Hematopoietic multipotent progenitor cell treated with erythropoietin and hydrocortisone succinate and interleukin-3 and kit ligand, for 6 days (in vitro differentiated cells): Measurements from ENCODE around the gene PACSIN3.
A peak's percentile ranks its signal among the peaks of the same experiment; 100 is the strongest.
"Not testable (repeated sequence)": the region's sequence is repeated elsewhere in the genome, so short reads cannot be mapped to it uniquely, and the experiment has no call there.

Source experiments
- DNase-seq: peaks from one replicate; pipeline ENCODE4 v3.0.0-alpha.2; 2015

Gene PACSIN3

DNA sequence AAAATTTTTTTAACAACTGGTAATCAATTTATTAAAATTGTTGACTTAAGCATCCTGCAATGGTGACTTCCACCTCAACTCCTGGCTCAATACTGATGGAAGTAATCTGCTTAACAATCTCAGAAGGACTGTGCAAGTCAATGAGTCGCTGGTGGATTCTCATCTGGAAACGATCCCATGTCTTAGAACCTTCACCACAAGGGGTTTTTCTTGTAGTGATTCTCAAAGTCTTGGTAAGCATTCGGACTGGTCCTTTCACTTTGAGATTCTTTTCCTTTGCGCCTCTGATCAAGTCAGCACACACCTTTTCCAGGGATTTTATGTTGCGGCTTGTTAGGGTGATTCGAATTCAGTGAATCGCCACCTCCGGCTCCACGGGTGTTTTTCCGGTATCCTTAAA, 4.9 kb upstream of the PACSIN3 start:
- not testable (repeated sequence) for DNase-seq

DNA sequence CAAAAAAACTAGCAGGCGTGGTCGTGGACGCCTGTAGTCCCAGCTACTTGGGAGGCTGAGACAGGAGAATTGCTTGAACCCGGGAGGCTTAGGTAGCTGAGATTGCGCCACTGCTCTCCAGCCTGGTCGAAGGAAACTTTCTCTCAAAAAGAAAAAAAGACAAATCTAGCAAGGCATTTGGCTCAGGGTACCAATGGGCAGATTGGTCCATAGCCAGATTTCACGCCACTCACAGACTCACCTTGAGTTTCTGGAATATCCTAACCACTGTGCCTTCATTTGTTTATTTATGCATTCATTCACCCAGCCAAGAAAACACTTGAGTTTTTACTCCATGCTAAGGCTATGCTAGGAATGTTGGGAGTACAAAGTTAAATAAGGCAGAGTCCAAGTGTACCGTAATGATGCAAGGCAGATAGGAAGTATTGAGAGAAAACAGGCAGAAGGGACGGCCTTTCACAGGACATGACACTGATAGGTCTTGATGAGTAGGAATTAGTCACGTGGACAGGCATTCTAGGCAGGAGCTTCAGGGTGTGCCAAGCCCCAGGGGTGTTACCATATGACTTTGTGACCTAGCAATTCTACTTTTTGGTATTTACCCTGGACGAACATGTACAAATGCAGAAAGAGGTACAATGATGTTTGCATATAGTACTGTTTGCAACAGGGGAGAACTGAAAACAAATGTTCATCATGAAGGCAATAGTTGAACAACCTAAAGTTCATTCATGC, 3.0 kb upstream of the PACSIN3 start:
- no peak for DNase-seq

- no peak for DNase-seq
Observed at GRCh38 chr11:47188259-47188658, 2.0 kb upstream of the PACSIN3 start.

GRCh38 chr11:47187723-47188122, 1.5 kb upstream of the PACSIN3 start:
- DNase-seq: no peak

DNA sequence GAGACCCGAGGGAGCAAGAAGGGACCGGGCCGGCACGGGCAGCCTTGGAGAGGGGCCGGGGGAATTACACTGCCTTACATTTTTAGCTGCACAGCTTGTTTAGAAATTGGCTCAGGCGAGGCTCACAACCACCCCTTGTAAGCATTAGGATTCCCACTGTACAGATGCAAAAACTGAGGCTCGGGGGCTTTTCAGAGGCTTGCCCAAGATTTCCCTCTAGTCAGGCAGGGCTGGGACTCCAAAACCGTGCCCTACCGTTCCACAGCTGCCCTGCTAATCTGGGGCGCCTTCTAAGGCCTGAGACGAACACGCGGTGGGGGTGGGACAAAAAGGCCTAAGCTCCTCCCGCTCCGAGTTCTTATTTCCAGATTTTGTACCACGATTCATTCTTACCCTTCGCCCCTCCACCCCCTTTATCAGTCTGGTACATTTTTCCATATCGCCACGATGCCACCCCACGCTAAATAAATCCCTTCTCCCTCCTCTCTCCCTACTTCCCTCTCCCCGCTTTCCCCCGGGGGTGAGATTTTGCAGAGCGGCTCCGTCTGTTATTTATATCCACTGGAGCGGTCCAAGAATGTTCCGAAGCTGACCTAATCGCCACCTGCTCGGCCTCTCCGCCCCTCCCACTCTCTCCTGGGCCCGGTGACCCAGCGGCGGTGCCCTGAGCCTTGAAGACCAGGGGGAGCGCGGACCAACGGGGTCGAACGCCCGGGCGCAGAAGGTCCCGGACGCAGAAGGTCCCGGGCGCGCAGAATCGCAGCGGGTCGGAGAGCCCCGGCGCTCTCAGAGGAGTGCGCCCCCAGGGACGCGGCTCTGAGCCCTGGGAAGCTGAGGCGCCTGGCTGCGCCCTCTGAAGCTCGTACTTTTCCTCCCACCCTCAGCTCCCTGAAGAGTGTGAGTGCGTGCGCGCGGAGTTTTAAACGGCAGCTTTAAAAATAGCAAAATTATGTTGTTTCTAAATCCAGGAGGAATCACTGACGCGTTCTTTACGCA, 764 bp upstream of the PACSIN3 start:
- DNase-seq: peak; percentile 65

GRCh38 chr11:47185305-47186075, 744 bp downstream of the PACSIN3 start:
- DNase-seq: no peak

DNA sequence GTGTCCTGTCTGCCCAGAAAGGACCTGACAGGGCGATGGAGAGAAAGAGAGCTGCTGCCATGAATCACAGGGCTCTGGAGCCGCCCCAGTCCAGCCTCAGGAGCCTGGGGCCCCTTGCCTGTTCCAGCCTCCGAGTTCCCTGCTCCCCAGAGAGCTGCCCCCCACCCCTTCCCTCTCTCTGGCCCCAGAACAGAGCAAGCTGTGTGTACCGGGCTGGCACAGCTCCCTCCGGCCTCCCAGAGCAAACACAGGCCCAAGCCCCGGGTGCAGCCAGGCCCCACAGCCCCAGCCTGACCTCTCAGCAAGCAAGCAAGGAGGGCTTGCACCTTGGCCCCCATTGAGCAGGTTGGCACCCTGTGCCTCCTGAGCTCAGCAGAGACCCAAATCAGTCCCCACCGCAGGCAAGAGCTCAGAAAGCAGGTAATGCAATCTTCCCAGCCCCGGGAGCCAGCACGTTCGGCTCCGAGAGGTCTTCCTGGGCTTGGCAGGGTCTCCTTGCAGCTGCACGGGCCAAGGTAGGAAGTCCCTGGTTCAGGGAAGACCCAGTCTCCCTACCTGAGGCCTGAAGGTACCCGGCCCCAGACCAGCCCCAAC, 1.4 kb downstream of the PACSIN3 start:
- DNase-seq: no peak

- DNase-seq: no peak
Observed at GRCh38 chr11:47183969-47184368, 2.3 kb downstream of the PACSIN3 start.

DNA sequence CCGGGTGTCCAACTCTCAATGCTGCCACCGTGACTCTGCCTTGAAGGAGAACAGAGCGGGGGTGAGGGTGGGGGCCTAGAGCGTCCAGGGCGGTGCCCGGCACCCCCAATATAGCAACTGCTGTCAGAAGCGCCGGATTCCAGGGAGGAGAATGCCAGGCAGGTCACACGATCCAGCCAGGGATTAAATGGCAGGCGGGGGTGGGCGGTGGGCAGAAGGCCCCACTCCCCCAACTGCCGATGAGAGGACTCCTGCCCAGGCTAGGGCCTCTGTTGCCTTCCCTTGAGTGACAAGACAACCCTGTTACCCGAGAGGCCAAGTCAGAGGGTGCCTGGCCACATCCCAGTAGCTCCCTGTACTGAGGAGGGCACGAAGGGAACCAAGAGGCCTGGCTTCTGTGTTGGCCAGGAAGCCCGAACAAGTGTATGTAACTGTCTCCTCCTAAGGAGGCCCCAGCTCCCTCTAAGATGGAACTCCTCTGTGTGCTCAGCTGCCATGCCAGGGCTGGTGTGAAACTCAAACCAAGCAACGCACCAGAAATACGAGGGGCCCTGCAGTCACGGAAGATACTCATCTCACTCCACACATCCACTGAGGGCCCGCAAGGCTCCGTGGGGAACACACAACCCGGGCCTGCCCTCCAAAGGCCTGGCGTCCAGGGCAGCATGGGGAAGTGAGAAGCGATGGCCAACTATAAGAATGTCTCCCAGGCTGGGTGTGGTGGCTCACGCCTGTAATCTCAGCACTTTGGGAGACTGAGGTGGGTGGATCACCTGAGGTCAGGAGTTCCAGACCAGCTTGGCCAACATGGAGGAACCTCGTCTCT, 3.0 kb downstream of the PACSIN3 start:
- no peak for DNase-seq

DNA sequence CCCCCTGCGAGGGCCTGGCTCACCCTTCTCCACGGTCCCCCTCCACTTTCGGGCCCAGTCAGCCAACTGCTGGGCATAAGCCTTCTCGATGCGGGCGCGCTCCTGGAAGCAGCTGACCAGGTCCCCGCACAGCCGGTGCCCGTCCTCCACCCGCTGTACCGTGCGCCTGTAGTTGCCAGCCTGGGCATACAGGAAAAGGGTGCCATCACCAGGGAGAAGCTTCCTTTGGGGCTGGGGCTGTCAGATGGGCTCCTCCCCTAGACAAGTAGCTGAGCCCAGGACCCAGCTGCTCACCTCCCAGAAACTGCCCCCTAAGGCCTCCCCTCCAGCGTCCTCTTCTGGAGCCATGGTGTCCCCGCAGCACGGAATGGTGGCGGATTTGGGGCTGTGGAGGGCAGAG, 3.9 kb downstream of the PACSIN3 start:
- no peak for DNase-seq

DNA sequence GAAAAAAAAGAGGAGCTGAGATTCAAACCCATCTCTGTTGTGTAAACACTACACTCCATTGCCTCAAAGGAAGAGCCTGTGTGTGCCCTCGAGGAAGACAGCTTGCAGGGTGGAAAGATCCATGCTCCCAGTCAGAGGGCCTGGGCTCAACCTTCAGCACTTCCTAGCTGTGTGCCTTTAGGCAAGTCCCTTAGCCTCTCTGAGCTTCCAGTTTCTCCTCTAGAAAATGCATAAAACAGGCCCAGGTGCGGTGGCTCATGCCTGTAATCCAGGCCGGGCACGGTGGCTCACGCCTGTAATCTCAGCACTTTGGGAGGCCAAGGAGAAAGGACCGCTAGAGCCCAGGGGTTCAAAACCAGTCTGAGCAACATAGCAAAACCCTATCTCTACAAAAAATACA, 5.0 kb downstream of the PACSIN3 start:
- no peak for DNase-seq

- DNase-seq: no peak
Observed at GRCh38 chr11:47180006-47180787, 6.0 kb downstream of the PACSIN3 start.

GRCh38 chr11:47179655-47179991, 6.6 kb downstream of the PACSIN3 start:
- DNase-seq: peak; percentile 83

- no peak for DNase-seq
Observed at GRCh38 chr11:47178737-47179654, 7.2 kb downstream of the PACSIN3 start.

GRCh38 chr11:47178316-47178715, 7.9 kb downstream of the PACSIN3 start:
- no peak for DNase-seq

- no peak for DNase-seq
Observed at GRCh38 chr11:47177846-47178245, 8.4 kb downstream of the PACSIN3 start.

- peak; percentile 96 for DNase-seq
Observed at GRCh38 chr11:47177229-47177845, 8.9 kb downstream of the PACSIN3 start.

DNA sequence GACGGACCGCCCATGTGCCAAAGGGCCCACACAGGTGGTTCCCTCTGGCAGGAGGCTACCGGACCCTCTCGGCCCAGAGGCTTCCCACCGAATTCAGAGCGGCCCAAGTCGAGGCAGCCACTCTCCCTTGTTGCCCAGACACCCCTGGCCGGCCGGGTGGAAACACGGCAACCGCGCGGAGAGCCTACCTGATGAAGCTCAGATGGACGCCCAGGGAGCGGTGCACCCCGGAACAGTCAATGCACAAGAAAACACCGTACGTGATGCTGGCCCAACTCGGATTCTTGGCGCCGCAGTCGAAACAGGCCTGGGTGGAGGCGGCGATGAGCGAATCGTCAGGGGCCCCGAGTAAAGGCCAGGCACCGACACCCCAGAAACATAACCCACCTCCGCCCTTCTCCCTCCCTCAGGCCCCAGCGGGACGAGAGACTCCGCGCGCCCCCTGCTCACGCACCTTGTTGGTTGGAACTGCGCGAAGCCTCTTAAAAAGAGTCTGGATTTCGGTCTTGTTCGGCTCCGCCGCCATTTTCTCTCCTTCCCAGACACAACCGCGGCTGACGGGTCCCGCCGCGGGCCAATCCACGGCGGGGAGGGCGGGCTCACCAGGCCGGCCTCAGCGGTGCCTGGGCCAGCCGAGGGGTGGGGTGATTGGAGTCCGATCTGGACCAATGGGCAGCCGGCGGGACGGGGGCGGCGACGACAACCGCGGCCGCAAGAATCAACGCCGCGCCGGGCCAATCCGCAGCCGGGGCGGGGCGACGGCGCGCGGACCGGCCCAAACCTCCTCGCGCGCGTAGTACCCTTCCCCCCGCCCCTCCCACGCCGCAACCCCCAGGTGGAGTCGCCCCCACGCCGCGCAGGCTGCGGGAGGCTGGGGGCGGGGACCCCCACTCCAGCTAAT, 9.7 kb downstream of the PACSIN3 start, which contains the start of gene ARFGAP2:
TSS of gene ARFGAP2 (minus strand) at position 552 of the 901 bp plus-strand sequence. CDS start at position 526, 26 bp downstream.
- DNase-seq: peak; percentile 98
